Neural progenitor cell (in vitro differentiated cells): ENCODE measurements around the gene SLC25A51.

ENCODE experiments used
- EZH2 ChIP-seq: fragments of 200-600 bp; sonication (generic); IDR thresholded peaks from 2 replicates; pipeline ENCODE4 v1.6.1; 2017; ENCODE audit warnings: antibody characterized with exemption, mild to moderate bottlenecking, moderate library complexity
- EZH2phosphoT487 ChIP-seq: fragments of 200-600 bp; sonication (generic); IDR thresholded peaks from 2 replicates; pipeline ENCODE4 v1.6.1; 2017; ENCODE audit warnings: antibody characterized with exemption
- TF ChIP-seq, protein P1 (sequence below): fragments of 200-600 bp; sonication (generic); IDR thresholded peaks from 2 replicates; pipeline ENCODE4 v1.5.1; 2017; ENCODE audit warnings: antibody characterized with exemption, mild to moderate bottlenecking

DNA sequence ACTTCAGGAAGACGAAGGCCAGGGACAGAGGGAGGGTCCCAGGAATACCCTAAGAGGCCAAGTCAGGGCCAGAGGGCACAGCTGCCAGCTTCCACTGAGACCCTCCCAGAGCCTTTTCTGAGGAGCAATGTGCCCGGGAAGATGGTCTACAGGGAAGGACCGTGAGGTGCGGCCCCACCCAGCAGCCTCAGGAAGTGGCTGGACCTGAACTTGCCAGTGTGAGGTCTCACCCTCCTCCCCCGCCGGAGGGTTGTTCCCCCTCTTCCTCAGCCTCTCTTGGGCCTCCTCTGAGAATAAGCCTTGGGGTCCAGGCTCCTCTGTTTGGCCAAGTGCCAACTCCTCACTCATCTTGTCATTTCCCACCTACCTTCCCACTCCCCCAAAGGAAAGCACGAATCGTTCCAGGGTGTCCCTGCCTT, 13.4 kb upstream of the SLC25A51 start:
- TF ChIP-seq EZH2phosphoT487 (no peak), EZH2 (no peak)
- TF ChIP-seq, protein P1, sequence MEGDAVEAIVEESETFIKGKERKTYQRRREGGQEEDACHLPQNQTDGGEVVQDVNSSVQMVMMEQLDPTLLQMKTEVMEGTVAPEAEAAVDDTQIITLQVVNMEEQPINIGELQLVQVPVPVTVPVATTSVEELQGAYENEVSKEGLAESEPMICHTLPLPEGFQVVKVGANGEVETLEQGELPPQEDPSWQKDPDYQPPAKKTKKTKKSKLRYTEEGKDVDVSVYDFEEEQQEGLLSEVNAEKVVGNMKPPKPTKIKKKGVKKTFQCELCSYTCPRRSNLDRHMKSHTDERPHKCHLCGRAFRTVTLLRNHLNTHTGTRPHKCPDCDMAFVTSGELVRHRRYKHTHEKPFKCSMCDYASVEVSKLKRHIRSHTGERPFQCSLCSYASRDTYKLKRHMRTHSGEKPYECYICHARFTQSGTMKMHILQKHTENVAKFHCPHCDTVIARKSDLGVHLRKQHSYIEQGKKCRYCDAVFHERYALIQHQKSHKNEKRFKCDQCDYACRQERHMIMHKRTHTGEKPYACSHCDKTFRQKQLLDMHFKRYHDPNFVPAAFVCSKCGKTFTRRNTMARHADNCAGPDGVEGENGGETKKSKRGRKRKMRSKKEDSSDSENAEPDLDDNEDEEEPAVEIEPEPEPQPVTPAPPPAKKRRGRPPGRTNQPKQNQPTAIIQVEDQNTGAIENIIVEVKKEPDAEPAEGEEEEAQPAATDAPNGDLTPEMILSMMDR, result no peak
